Epidermal melanocyte (primary cell): ENCODE measurements around the gene ACOXL.
A peak's percentile ranks its signal among the peaks of the same experiment; 100 is the strongest.

Experiments
- DNase-seq: peaks from one replicate; pipeline ENCODE4 v3.0.0; 2011; ENCODE audit warnings: low spot score; ENCODE audit not compliant: insufficient read length

The ACOXL gene

GRCh38 chr2:111134055-111134454 lies 401.7 kb downstream of the ACOXL start:
- no peak for DNase-seq

DNA sequence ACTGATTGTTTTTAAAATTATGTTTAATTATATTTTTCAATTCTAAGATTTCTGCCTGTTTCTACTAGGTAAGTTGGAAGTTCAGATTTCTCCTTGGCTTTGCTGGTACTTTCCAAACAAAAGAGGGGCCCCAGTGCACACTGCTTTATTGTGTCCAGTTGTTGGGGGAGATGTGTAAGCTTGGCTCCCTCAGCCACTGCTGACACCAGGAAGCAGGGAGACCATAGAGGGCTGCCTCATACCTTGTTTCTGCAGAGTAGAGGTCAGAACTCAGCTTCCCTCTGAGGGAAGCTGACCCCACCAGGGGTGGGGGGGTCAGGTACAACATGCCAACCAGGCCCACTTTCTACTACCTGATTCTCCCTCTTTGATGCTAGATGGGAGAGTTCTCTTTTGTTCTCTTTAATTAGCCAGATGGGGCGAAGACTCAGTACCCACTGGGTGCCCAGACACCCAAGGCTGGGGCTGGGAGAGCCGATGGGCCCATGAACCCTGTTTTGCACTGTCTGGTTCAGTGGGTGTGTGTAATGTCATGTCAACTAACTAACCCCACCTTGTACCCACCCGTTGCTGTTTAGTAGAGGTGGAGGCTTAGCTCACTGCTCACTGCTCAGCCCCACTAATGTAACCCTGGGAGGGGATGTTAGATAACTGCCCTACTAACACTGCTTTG lies 403.0 kb downstream of the ACOXL start:
- DNase-seq: no peak

DNA sequence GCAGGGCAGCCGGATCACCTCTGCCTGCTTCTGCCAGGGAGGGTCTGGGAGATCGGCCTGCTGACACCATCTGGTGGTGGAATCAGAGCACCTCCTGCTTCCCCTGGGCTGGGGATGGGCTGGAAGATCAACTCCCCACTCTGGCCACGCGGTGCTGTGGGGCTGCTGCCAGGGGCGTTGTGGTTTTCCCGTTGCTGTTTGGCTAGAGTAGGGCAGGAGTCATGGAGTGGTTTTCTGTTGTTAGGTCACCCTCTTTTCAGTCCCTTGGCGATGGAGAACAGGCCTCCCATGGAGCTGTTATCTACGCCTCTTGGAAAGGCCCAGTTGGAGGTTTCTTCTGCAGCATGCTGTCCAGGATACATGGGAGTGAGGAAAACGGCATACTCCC lies 403.5 kb downstream of the ACOXL start:
- DNase-seq: no peak

DNA sequence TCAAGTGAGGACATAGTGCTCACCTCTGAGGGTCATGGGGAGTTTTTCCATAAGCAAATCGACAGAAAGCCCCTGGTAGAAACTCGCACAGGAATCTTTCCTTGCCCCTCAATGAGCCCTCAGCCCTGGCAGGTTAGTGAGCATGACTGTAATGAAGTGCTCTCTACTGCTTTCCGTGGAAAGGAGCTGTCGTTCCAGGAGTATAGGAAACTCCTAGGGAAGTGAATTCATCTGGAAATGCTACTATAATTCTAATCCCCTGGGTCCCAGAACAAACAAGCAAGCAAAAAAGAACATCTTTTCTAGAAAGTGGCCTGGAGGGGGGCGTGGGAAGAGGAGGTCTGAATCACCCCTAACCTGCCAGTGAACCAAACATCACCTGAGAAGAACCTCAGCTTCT lies 406.5 kb downstream of the ACOXL start:
- no peak for DNase-seq

DNA sequence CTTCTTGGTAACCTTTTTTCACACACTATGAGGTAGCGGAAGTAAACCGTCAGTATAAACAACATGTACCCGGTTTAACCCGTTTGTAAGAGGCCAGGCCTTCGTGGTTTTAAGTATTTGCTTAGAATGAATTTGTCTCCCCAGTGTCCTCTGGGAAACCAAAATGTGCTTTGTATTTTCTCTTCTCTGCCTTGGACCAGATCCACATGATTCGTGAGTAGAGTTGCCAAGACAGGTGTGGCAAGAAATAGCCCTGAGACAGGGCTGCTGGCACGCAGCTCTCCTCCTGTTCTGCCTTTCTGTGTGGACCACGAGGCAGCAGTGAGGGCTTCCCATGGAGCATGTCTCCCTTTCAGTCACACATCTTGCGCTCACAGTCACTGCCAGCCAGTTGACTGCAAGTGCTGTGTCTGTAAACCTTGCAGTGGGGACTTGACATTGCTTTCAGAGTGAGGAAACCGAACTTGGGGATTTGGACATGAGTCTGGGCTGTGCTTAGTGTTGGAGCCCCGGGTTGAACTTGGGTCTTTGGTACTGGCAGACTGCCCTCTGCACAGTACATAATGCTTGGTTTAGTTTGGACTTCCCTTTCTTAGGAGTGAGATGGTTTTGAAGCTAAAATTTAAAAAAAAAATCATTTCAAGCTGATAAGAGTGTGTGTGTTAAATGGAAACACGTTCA lies 407.4 kb downstream of the ACOXL start:
- no peak for DNase-seq

GRCh38 chr2:111140815-111141214 lies 408.4 kb downstream of the ACOXL start:
- DNase-seq: no peak

DNA sequence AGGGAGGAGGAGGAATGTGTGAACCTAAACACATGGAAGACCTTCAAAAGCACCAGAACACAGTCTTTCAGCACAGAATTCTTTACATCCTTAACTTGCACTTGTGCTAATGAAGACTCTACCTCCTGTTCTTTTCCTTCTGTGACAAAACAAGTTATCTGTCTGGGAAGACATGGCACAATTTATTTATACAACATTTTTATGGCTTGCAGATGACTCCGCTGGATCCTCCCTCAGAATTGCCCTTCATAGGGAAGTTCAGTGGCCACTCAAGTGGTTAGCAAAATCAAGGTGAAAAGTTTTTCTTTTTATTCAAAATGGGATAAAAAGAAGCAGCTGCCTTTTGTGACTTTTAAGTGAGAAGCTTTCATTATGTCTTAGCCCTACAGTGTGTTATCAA lies 409.7 kb downstream of the ACOXL start:
- DNase-seq: no peak

DNA sequence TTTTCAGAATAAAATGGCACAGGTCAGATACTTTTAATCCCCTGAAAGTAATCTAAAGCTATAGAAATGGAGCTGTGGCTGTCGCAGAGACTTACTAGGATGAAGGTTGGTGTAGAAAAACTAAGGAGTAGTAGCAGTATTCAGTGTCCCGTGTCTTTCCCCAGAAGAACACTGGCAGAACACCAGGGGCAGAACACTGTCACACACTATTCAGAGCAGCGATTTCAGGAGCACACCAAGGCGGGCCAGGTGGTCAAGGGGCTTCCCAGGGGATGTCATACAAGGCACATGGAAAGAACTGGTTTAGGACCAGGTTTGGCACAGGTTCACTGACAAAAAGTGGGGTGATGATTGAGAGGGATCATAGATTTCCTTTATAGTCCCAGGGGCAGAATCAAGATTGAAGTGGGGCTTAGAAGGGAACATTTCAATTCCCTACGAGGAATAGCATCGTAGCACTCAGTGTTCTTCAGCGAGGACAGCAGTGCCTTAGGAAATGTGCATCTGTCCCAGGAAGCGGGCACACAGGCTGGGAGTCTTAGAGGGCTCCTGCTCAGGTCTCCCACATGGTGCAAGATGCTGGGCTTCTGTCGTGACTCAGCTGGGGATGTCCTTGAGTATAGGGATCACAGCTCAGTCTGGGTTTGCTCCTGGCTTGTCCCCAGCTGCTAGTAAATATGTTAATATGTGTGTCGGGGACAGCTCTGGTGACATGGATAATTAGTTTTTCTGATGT lies 410.9 kb downstream of the ACOXL start:
- DNase-seq: no peak

- DNase-seq: no peak
Measured at GRCh38 chr2:111143843-111144198, 411.4 kb downstream of the ACOXL start.

DNA sequence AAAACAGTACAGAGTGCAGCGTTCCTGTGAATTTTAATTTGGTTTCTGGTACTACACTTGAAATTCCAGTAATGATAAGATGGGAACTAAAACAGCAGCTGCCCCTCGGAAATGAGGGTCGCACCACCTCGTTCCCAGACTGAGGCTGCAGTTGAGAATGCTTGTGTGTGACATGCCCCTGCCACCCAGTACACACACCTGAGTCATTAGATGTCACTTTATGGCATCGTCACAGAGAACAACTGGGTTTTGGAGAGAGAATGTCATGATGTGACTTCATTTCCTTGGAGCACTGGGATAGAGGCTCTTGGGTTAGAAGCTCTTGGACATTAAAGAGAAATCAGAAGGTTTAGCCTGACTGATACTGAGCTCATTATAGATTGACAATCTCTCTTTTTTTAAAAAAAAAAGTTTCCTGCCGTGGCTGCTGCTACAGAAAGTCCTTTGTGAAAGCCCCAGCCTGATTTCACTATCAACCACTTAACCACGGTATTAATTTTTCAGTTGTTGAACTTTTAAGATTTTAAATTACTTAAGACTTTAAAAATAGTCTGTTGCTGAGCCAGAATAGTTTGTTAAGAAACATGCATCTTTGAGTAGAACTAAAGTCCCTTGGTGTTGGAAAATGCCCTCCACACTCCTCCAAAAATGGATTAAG lies 412.9 kb downstream of the ACOXL start:
- DNase-seq: no peak

DNA sequence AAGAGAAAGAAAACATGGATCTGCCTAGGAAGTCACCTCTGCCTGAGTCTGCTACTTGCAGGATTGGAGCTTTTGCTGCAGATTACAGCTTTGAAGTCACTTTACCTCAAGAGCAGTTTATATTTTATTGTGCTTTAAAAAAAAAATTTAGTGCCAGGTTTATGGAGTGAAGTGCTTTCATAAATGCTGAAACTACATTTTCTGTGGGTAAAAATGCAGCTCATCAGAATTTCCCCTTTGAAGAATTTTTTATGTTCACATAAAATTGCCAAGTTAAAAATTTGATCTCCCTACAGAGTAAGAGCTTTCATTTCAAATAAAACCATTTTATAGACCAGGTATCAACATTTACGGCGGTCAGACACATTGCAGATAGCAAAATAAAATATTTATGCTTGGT lies 413.6 kb downstream of the ACOXL start:
- no peak for DNase-seq

GRCh38 chr2:111148225-111148873 lies 416.0 kb downstream of the ACOXL start:
- no peak for DNase-seq

DNA sequence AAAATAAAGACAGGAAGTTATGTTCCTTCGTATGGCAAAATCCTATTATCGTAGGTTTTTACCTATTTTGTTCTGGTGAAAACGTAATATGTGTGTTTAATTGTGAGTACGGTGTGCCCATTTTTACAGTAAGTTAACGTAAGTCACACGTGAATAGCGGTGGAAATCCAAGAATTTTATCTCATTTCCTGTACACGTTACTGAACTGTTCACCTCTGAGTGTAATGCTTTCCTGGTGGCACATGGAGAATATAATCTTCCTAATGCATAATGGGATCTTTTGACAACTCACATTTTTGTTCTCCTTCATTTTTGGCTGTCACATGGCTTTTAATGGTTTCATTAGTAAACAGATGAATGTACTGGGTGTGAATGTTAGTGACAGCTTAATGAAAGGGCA lies 416.6 kb downstream of the ACOXL start:
- no peak for DNase-seq

DNA sequence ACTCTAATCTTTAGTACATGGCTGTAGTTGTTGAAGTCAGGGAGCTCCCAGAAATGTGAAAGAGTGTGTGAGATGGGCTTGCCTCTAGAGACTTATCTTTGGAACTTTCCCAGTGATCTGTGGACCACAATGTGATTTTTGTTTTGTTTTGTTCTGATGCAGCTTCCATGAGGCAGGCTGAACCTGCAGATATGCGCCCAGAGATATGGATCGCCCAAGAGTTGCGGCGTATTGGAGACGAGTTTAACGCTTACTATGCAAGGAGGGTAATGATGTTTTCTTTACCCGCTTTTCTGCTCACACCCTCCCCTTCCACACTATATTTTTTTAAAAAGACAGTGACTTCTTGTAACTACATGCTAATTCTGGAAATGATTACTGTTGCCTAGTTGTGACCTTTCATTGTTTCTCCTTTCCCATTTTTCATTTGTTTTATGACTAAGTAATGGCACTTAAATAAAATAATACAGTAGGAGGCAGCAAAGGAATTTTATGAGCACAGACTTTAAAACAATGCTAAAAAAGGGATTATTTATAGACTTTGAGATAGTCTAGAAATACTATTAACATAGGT lies 417.6 kb downstream of the ACOXL start:
- no peak for DNase-seq

DNA sequence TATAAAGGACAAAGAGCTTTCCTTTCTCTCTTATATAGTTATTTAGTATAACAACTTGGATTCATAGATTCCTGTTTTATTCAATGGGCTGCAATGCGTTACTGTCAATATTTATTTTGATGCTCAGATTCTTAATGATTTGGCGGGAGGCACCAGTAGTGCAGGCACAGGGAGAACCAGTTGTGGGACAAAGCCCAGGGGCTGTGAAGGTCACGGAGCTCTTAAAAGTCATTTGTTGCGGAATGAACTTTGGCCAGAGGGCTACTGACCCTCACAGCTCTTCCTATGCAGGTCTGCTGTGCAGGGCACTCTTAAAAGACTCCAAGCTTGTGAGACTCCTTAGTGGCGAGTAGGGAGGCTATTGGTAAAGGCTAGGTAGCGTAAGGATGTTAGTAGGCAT lies 422.4 kb downstream of the ACOXL start:
- DNase-seq: no peak

DNA sequence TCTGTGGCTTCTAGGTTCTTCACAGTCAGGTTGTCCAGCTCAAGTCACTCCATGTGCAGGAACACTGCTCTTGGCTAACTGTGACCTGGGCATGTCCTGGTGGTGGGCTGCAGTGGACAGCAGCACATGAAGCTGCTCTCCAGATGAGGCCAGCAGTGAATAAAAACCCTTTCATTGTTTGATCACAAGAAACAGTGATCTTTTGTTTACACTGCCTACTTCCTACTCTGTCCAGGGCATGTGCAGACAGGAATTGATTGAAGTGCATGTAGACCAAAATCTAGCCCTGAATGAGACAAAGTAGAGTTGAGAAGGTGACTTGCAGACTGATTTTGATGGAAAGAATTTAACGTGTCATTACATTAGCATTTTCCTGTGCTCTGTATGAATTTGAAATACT lies 423.2 kb downstream of the ACOXL start:
- DNase-seq: peak; percentile 36

- DNase-seq: no peak
Measured at GRCh38 chr2:111156529-111156928, 424.2 kb downstream of the ACOXL start.

DNA sequence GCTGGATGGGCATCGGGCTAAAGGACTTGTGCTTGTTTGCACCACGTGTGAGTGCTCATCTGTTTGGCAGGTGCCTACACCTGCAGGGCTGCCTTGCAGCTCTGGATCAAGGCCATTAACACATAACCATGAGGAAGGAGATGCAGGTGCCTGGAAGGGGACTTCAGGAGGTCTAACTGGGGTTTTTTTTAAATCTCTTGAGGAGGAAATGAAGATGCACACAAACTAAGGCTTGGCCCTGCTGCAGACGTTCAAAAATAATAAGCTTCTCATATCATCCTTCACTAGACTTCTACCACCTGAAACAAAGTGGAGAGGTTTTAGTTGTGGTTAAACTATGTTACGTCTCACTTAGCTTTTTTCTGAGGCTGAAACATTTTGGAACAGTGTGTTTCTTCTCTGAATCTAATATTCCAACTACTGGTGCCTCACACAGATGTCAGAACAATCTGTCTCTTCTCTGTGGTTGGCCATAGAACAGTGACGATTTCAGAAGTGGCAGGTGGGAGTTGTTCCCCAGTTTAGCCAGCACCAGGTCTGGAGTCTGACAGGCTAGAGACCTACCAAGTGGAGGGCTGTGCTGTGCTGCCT lies 424.8 kb downstream of the ACOXL start:
- DNase-seq: no peak

GRCh38 chr2:111157798-111158197 lies 425.4 kb downstream of the ACOXL start:
- no peak for DNase-seq

GRCh38 chr2:111159641-111160040 lies 427.3 kb downstream of the ACOXL start:
- DNase-seq: no peak

DNA sequence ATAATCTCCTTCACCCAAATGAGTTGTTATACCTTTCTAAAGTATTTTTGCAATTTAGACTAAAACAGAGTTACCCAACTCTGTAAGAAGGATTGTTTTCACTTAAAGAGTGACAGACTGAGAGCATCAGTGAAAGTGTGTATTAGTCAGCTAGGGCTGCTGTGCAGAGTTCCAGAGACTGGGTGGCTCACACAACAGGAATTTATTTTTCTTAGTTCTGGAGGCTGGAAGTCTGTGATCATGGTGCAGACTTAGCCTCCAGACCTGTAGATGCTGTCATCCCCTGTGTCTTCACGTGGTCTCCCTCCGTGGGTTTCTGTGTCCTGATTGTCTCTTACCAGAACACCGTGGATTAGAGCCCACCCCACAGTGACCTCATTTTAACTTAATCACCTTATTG lies 428.4 kb downstream of the ACOXL start:
- DNase-seq: no peak
